Stimulated activated CD4-positive, alpha-beta T cell treated with anti-CD3 and anti-CD28 coated beads, TNF-alpha, amount 100 ng/mL, for 48 hours (primary cell): ENCODE data around the gene COX10.
"Not testable (repeated sequence)": the region's sequence is repeated elsewhere in the genome, so short reads cannot be mapped to it uniquely, and the experiment has no call there.

ENCODE experiments used
- DNase-seq, 3 donors: peaks; one replicate each; pipeline ENCODE4 v3.0.0-alpha.2; 2020; ENCODE audit warnings: low read depth in 3 of 3

Gene COX10

GRCh38 chr17:14069251-14070021 is at the start of gene COX10:
COX10 (plus strand) TSS chr17:14069504; CDS start chr17:14069606, 102 bp downstream.
- peak; percentile 72 to 80 (median 79) for DNase-seq

DNA sequence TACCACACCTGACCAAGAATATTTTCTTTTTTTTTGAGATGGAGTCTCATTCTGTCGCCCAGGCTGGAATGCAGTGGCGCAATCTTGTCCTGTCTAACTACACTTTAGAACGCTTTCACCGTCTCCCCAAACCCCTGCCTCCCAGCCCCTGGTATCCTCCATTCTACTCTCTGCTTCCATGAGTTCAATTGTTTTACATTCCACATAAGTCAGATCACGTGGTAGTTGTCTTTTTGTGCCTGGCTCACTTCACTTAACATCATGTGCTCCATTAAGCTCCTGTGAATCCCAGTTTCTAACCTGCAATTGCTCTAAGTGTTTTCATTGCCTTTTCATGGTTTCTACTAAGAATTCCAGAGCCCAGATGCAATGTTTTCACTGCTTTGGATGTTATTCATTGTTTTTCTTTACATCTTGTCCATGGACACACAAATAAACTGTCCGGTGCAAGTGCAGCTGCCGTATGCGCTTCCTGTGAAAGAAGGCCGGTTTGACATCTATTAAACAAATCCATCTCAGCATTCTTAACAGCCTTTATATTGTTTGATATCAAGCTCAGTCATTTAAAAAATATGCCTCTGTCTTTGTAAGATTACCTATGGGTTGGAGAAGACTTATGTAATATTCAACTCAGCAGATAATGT is 47.5 kb upstream of the COX10 start:
- not testable (repeated sequence) for DNase-seq

- DNase-seq: not testable (repeated sequence)
Observed at GRCh38 chr17:14029755-14030154, 39.5 kb upstream of the COX10 start.

GRCh38 chr17:14032234-14032633 is 37.1 kb upstream of the COX10 start:
- no peak for DNase-seq

DNA sequence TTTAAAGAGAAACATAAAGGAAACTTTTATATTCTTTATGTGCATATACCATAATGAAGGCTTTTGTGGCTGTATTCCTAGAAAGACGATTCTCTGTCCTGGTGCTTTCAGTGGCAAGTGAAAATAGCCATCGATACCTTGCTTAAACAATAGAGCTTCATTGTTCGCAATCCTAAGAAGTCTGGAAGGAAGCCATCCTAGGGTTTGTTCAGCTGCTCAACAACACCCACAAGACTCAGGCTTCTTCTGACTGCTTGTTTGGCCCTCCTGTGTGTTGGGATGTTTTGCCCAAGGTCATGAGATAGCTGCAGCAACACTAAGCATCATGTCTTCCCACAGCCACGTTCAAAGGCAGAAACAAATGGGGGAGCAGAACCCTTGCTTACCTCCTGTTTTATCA is 36.1 kb upstream of the COX10 start:
- DNase-seq: no peak

- no peak for DNase-seq
Observed at GRCh38 chr17:14037453-14037852, 31.9 kb upstream of the COX10 start.

DNA sequence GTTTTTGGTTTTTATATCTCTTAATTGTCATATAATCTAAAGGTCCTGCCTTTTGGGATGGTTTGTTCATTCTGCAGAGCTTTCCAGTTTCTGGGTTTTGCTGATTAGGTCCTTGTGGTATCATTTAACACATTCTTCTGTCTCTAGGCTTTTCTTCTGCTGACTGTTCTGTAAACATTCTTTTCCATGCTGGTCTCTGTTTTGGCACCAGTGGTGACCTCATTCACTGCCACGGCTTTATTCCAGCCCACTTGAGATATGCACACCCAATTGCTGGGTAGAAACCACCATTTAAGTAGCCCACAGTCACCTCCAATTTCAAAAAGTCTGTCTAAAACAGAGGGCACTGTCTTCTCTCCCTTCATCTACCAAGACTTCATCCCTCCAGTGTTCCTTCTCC is 31.1 kb upstream of the COX10 start:
- no peak for DNase-seq

DNA sequence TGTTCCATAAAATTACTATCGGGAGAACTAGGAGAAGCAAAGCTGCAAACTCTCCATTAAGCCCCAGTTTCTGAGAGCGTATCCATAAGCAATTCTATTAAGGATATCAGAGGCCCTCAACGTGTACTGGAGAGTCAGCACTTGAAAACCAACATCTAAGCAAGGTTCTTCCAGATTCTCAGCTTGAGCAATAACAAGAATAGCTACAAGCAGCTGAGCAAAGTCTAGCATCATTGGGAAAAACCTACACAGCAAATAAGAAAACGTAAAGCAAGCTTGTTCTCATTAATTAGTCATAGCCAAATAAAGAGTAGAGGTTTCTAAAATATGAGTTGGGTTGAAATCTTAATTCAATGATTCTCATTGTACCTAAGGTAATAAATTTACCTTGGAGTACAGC is 26.9 kb upstream of the COX10 start:
- DNase-seq: no peak

DNA sequence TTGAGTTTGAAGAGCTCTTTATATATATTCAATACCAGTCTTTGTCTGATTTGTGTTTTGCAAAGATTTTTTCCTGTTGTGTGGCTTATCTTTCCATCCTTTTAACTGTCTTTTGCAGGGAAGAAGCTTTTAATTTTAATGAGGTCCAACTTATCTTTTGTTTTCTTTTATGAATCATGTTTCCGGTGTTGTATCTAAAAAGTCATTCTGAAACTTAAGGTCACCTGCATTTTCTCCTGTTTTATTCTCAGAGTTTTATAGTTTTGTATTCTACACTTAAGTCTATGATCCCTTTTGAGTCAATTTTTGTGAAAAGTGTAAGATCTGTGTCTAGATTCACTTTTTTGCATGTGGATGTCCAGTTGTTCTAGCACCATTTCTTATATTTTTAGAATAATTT is 24.6 kb upstream of the COX10 start:
- DNase-seq: no peak

GRCh38 chr17:14046978-14047377 is 22.3 kb upstream of the COX10 start:
- no peak for DNase-seq

DNA sequence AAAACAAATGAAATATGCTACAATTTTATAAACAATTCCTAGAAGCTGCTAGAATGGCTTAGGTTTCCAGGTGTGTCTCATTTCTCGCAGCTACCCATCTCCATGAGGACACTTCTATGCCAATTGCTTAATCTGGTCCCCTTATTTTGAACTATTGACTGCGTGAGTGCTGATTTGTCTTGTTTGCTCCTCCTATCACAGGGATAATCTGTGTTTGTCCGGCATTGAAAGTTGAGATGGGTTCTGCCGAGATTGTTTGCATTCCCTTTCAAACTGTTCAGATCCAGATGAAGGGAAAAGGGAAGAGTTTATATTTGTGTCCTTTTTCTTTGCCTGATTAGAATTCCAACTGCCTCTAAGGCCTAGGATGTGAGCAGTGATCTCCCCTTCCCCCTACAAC is 21.7 kb upstream of the COX10 start:
- DNase-seq: no peak

DNA sequence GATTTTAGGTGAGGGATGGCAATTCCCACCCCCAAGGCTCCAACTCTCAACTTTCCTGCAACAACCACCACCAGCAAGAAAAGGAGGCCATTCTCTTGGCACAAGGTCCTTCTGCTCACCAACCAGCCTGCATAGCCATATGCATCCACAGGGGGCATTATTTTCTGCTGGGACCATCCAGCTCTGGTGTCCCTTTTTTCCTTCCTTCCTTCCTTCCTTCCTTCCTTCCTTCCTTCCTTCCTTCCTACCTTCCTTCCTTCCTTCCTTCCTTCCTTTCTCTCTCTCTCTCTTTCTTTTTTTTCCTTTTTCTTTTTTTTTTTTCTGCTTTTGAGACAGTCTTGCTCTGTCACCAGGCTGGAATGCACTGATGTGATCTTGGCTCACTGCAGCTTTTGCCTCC is 21.1 kb upstream of the COX10 start:
- DNase-seq: no peak

- DNase-seq: no peak
Observed at GRCh38 chr17:14050616-14051015, 18.7 kb upstream of the COX10 start.

- DNase-seq: no peak
Observed at GRCh38 chr17:14051692-14052091, 17.6 kb upstream of the COX10 start.

DNA sequence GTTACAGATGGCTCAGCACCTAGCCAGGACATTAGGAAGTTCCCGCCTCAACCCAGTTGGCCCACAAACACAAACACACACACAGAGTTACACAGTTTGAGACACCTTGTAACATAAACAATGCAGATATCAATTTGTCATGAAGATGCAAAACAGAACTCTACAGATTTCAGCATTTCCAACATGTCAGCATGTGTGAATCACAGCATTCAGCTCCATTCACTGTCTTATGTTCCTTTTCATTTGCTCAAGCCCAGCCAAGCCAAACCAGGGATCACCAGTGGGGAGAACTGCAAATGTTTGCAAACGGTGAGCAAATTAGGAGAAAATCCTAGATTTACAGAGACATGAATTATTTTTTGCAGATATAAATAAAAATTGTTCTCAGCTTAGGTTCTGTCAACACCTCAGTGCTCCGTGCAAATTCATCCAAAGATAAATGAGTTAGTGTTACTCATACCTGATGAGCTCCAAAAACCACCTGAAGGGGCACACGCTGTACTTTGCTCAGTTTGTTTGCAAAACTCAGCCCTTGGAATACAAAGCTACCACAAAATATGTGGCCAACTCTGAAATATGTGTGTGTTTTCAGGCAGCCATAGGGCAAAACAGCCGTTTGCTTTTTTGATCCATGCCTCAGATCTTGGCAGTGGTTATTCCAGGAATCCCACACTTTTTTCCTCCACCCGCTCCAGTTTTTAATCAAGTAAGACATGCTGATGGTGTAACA is 16.3 kb upstream of the COX10 start:
- DNase-seq: no peak

GRCh38 chr17:14057591-14057990 is 11.7 kb upstream of the COX10 start:
- DNase-seq: no peak

GRCh38 chr17:14058051-14058450 is 11.3 kb upstream of the COX10 start:
- DNase-seq: no peak

- DNase-seq: no peak
Observed at GRCh38 chr17:14060706-14061105, 8.6 kb upstream of the COX10 start.

DNA sequence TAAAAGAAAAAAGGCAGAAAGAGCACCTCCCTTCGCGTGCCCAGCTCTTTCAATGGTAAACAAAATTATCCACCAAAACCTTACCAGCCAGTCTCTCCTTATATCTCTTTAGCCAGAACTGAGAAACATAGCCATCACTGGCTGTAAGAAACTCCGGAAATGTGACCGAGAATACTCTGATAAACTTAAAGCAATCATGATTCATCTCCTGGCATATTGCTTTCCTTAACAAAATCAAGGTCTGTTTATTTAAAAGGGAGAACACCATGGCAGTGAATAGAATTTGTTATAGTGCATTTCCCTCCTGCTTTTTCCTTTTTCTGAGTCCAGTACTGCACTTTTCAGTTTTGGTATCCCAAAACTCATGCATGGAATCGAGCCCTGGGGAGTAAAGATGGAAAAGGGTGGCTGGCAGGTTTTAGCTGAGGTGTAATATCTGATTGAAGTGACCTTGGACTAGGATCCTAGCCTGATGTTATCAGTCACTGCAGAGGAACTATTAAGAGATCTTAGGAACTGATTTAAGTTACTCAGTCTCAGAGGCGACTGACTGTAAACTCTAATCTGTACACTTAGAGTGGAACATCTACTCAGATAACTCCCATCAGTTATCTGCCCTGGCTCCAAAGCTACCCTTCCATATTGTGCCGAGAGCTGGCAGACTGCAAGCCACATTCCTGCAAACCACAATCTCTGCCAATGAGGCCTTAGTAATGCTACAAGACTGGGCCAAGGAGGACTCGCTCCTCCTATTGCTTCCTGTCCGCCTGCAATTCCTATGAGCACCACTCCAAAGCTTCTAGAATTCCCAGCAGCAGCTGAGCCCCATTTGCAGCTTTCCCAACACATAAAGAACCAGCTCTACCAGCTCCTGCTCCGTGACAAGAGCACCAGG is 7.4 kb upstream of the COX10 start:
- DNase-seq: no peak

GRCh38 chr17:14067347-14067746 is 2.0 kb upstream of the COX10 start:
- DNase-seq: no peak

- DNase-seq: peak in 1 of 3 donors; percentile 2
Observed at GRCh38 chr17:14068542-14069250, 608 bp upstream of the COX10 start.
